K562 (cell line): Measurements from ENCODE around the gene ZNF106.

ENCODE experiments used
- CHCHD3 ChIP-seq: fragments of 250-450 bp; sonication (Bioruptor Pico); IDR thresholded peaks from 2 replicates; pipeline ENCODE4 v2.1.2; 2022; ENCODE audit warnings: mild to moderate bottlenecking
- EGR1 ChIP-seq: fragments of 450-650 bp; conservative IDR thresholded peaks from 2 replicates; pipeline ENCODE4 v1.6.1; 2017; ENCODE audit warnings: mild to moderate bottlenecking
- MAFK ChIP-seq: IDR thresholded peaks from 2 replicates; pipeline ENCODE4 v1.6.1; 2011; ENCODE audit warnings: low read length, improper control_type of control experiment
- RFX1 ChIP-seq: fragments of 450-650 bp; IDR thresholded peaks from 2 replicates; pipeline ENCODE4 v1.6.1; 2016; ENCODE audit warnings: mild to moderate bottlenecking, moderate library complexity
- SETDB1 ChIP-seq: IDR thresholded peaks from one replicate; pipeline ENCODE4 v1.6.1; 2012; ENCODE audit warnings: low read length, control low read depth, inconsistent platforms
- ZC3H11A ChIP-seq: IDR thresholded peaks from 2 replicates; pipeline ENCODE4 v1.6.1; 2012; ENCODE audit warnings: low read depth, low read length, improper control_type of control experiment
- ZNF121 ChIP-seq: sonication (generic); formaldehyde crosslinking; conservative IDR thresholded peaks from 2 replicates; pipeline ENCODE4 v1.8.0; 2022; ENCODE audit warnings: missing genetic modification reagents
- ZNF274 ChIP-seq: IDR thresholded peaks from 2 replicates; pipeline ENCODE4 v1.6.1; 2011; ENCODE audit warnings: low read depth, mild to moderate bottlenecking, low read length, moderate library complexity, borderline replicate concordance
- TF ChIP-seq, protein P1 (sequence below): fragments of 450-650 bp; formaldehyde crosslinking; IDR thresholded peaks from 2 replicates; pipeline ENCODE4 v1.4.0; 2022; ENCODE audit warnings: missing genetic modification characterization
- TF ChIP-seq, protein P2 (sequence below): sonication (generic); formaldehyde crosslinking; IDR thresholded peaks from 2 replicates; pipeline ENCODE4 v1.9.0; 2022; ENCODE audit warnings: mild to moderate bottlenecking, missing genetic modification reagents
- TF ChIP-seq, protein P3 (sequence below), 3 experiments: IDR thresholded peaks in 2 of 3; conservative IDR thresholded peaks in 1 of 3; 2 replicates each; pipeline ENCODE4 v1.5.1; 2011 to 2012; ENCODE audit warnings: low read length in 3 of 3, mild to moderate bottlenecking in 3 of 3, control low read depth in 2 of 3, improper control_type of control experiment in 1 of 3, inconsistent platforms in 1 of 3, low read depth in 1 of 3, mixed read lengths in 1 of 3, moderate library complexity in 1 of 3; ENCODE audit not compliant: insufficient read depth in 2 of 3

DNA sequence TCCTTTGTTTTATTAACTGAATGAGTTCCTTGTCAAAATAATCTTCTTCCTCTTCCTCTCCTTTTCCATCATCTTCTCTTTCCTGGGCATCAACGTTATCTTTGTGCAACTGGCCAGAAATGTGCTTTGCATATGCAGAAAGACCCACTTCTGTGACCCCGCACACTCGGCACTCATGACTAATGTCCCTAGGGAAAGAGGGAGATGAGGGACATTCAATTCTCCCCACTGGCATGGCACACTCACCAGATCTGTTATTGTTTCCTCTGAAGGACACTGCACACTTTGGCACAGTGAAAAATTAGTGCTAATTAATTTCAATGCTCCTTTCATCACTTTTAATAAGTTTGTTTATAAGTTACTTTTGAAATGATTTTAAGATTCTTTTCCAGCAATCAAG is 34.0 kb downstream of the ZNF106 start:
- no peak for TF ChIP-seq ZNF274
- no peak for TF ChIP-seq SETDB1
- TF ChIP-seq, protein P1, sequence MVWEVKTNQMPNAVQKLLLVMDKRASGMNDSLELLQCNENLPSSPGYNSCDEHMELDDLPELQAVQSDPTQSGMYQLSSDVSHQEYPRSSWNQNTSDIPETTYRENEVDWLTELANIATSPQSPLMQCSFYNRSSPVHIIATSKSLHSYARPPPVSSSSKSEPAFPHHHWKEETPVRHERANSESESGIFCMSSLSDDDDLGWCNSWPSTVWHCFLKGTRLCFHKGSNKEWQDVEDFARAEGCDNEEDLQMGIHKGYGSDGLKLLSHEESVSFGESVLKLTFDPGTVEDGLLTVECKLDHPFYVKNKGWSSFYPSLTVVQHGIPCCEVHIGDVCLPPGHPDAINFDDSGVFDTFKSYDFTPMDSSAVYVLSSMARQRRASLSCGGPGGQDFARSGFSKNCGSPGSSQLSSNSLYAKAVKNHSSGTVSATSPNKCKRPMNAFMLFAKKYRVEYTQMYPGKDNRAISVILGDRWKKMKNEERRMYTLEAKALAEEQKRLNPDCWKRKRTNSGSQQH (CRISPR knock-in tag) = no peak
- TF ChIP-seq ZC3H11A = no peak
- no peak for TF ChIP-seq EGR1
- TF ChIP-seq MAFK = no peak
- no peak for TF ChIP-seq CHCHD3 (CRISPR knock-in tag)
- TF ChIP-seq, protein P2, sequence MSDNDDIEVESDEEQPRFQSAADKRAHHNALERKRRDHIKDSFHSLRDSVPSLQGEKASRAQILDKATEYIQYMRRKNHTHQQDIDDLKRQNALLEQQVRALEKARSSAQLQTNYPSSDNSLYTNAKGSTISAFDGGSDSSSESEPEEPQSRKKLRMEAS (CRISPR knock-in tag) = no peak
- TF ChIP-seq, protein P3, sequence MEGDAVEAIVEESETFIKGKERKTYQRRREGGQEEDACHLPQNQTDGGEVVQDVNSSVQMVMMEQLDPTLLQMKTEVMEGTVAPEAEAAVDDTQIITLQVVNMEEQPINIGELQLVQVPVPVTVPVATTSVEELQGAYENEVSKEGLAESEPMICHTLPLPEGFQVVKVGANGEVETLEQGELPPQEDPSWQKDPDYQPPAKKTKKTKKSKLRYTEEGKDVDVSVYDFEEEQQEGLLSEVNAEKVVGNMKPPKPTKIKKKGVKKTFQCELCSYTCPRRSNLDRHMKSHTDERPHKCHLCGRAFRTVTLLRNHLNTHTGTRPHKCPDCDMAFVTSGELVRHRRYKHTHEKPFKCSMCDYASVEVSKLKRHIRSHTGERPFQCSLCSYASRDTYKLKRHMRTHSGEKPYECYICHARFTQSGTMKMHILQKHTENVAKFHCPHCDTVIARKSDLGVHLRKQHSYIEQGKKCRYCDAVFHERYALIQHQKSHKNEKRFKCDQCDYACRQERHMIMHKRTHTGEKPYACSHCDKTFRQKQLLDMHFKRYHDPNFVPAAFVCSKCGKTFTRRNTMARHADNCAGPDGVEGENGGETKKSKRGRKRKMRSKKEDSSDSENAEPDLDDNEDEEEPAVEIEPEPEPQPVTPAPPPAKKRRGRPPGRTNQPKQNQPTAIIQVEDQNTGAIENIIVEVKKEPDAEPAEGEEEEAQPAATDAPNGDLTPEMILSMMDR (IDR thresholded peaks at IDR 0.05 in 2 of 3, conservative IDR thresholded peaks at IDR 0.05 in 1 of 3; ENCODE audit: insufficient read depth in 2 of 3, low read depth in 1 of 3, low read length in 3 of 3) = no peak
- TF ChIP-seq ZNF121 = no peak
- no peak for TF ChIP-seq RFX1
